ENCODE results near the gene FOXD2.

FOXD2 gene

GRCh38 chr1:47403321-47403910 lies 34.4 kb upstream of the FOXD2 start:
- ChIA-PET POLR2A (no interaction called here), CTCF (interaction anchor here (1.6 to 2.1 kb wide), 3 partner anchors 15 to 323 kb away, joined by 5 to 9 read pairs (median 9); no protein-coding TSS in a partner anchor)
- Histone ChIP-seq H3K4me3 (ENCODE audit: low read depth, low read length) (no peak overlapping the region), H3K9me3 (ENCODE audit: control insufficient read depth, insufficient read depth, low read depth, low read length) (no peaks in the 10 kb centered on the region), H3K27ac (ENCODE audit: extremely low read depth, low read depth, low read length) (no peak overlapping the region), H3K36me3 (ENCODE audit: control insufficient read depth in 2 of 2, insufficient read depth in 1 of 2, low read length in 2 of 2) (no peaks in the 10 kb centered on the region), H3K4me1 (ENCODE audit: control insufficient read depth, insufficient read depth, low read length) (no peaks in the 10 kb centered on the region)
- TF ChIP-seq ZNF138 (tag by site-specific recombination; IDR thresholded peaks at IDR 0.05; ENCODE audit: borderline replicate concordance): no peak
- TF ChIP-seq ZNF629 (tag by site-specific recombination; IDR thresholded peaks at IDR 0.05): no peak
- TF ChIP-seq ZNF701 (tag by site-specific recombination; IDR thresholded peaks at IDR 0.05): no peak
- TF ChIP-seq ZFP41 (tag by site-specific recombination; IDR thresholded peaks at IDR 0.05; ENCODE audit: borderline replicate concordance): no peak
- no peak for TF ChIP-seq OVOL3 (tag by site-specific recombination; IDR thresholded peaks at IDR 0.05)

- Histone ChIP-seq H3K9me3 (ENCODE audit: control insufficient read depth, insufficient read depth, low read depth, low read length) (no peaks in the 10 kb centered on the region), H3K4me1 (ENCODE audit: control insufficient read depth, insufficient read depth, low read length) (no peaks in the 10 kb centered on the region), H3K36me3 (ENCODE audit: control insufficient read depth in 2 of 2, insufficient read depth in 1 of 2, low read length in 2 of 2) (no peaks in the 10 kb centered on the region), H3K4me3 (ENCODE audit: low read depth, low read length) (no peak overlapping the region), H3K27ac (ENCODE audit: extremely low read depth, low read depth, low read length) (no peak overlapping the region)
- ChIA-PET POLR2A (no interaction called here), CTCF (interaction anchor here (0.7 to 1.2 kb wide), 3 partner anchors 12 to 32 kb away, joined by 3 to 5 read pairs (median 3); partner anchors contain the start of gene FOXD2)
- TF ChIP-seq RBAK (tag by site-specific recombination; IDR thresholded peaks at IDR 0.05): no peak
- TF ChIP-seq PRDM10 (tag by site-specific recombination; IDR thresholded peaks at IDR 0.05): no peak
- TF ChIP-seq ZNF221 (tag by site-specific recombination; IDR thresholded peaks at IDR 0.05; ENCODE audit: borderline replicate concordance): no peak
- no peak for TF ChIP-seq ZBTB10 (tag by site-specific recombination; IDR thresholded peaks at IDR 0.05)
- TF ChIP-seq ZFHX2 (tag by site-specific recombination; conservative IDR thresholded peaks at IDR 0.05): no peak
- TF ChIP-seq ZNF350 (tag by site-specific recombination; IDR thresholded peaks at IDR 0.05): no peak
- no peak for TF ChIP-seq BCL6B (tag by site-specific recombination; IDR thresholded peaks at IDR 0.05)
- TF ChIP-seq ZNF76 (tag by site-specific recombination; IDR thresholded peaks at IDR 0.05; ENCODE audit: borderline replicate concordance, low read depth): no peak
- no peak for TF ChIP-seq ZFP41 (tag by site-specific recombination; IDR thresholded peaks at IDR 0.05; ENCODE audit: borderline replicate concordance)
- TF ChIP-seq ZNF621 (tag by site-specific recombination; IDR thresholded peaks at IDR 0.05): no peak
- TF ChIP-seq ZSCAN18 (tag by site-specific recombination; IDR thresholded peaks at IDR 0.05): no peak
- TF ChIP-seq ZNF501 (tag by site-specific recombination; IDR thresholded peaks at IDR 0.05): no peak
- TF ChIP-seq KLF9 (tag by site-specific recombination; IDR thresholded peaks at IDR 0.05; ENCODE audit: low read depth): no peak
- TF ChIP-seq ZNF169 (tag by site-specific recombination; IDR thresholded peaks at IDR 0.05): no peak
Measured at GRCh38 chr1:47405697-47406096, 32.1 kb upstream of the FOXD2 start.
